HG03103 (cell line): ENCODE data around the gene PCDHGA6.
"Not testable (repeated sequence)": the region's sequence is repeated elsewhere in the genome, so short reads cannot be mapped to it uniquely, and the experiment has no call there.

ENCODE experiments used
- ATAC-seq: cut with Tn5 transposase; IDR thresholded peaks from one replicate; pipeline ENCODE4 v1.9.1; 2021; ENCODE audit warnings: low read depth; ENCODE audit not compliant: unreplicated experiment

The PCDHGA6 gene

DNA sequence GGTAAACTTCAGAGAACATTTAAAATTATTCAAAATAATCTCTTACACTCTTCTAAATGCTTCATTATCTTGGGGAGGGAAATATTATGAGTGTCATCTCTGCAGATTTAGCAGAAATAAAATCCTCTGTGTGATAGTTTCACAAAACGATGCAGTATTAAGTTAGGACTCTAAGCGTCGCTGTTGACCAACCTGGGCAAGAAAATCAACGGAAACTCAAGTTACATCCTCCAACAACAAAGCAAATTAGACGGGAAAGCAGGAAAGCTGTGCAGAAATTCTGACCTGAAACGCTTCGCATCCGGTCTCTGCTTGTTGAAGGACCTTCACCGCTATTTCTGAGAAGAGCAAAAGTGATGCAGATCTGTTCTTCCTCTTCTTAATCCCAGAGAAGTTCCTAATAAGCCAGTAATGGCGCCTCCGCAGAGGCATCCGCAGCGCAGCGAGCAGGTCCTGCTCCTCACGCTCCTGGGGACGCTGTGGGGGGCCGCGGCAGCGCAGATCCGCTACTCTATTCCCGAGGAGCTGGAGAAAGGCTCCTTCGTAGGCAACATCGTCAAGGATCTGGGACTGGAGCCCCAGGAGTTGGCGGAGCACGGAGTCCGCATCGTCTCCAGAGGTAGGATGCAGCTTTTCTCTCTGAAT, at the start of gene PCDHGA6:
Gene PCDHGA6 (plus strand): TSS at position 219 of the 645 bp plus-strand sequence. CDS start 193 bp downstream, at position 412.
- ATAC-seq: no peak

DNA sequence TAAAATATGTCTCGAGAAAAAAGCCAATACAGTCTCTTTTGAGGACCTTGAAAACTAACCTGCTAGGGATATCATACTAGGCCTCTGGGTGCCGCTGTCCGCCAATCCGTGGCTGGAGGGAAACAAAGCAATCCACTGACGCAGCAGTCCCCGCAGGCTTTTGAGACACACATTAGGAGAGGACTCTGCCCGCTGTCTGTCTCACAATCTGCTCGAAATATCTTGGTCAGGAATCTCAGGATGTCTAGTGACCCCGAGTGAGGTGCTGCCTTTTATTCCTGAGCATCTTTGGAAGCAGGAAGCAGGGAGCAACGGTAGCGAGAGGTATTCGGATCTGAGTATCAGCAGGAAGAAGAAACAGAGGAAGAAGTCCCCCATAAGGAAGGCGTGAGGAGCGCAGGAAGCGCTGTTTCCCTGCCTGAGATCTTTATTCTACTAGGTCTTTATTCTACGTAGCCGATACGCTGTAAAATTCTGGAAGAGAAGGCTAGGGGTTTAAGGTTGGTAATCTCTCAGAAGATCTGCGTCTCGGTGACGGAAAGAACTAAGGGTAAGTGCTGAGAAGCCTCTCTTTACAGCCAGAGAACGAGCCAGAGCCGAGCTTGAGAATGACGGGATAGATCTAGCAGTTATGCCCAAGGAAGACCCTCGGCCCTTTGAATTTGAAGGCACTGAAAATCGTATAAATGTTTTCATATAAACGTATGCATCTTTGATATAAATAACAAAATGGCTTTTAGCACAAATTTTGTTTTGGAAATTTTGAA, 47.4 kb upstream of the PCDHGA6 start:
- ATAC-seq: peak; percentile 89

DNA sequence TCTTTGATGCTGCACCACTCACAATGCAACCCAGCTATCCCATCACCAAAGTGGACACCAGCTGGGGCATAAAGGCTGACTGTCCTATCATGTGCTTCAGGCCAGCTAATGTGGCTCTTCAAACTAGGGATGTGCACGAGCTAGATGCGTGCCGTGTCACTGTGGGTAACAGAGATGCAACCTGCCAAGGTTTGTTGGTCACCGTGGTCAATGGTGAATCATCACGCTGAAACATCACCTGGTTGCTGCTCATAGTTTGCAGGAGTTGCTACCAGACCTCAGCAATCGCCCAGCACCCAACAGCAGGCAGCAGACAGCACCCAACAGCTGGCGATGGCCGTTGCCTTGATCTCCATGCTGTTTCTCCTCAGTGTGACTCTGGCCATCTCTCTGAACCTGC, 45.5 kb upstream of the PCDHGA6 start:
- no peak for ATAC-seq

DNA sequence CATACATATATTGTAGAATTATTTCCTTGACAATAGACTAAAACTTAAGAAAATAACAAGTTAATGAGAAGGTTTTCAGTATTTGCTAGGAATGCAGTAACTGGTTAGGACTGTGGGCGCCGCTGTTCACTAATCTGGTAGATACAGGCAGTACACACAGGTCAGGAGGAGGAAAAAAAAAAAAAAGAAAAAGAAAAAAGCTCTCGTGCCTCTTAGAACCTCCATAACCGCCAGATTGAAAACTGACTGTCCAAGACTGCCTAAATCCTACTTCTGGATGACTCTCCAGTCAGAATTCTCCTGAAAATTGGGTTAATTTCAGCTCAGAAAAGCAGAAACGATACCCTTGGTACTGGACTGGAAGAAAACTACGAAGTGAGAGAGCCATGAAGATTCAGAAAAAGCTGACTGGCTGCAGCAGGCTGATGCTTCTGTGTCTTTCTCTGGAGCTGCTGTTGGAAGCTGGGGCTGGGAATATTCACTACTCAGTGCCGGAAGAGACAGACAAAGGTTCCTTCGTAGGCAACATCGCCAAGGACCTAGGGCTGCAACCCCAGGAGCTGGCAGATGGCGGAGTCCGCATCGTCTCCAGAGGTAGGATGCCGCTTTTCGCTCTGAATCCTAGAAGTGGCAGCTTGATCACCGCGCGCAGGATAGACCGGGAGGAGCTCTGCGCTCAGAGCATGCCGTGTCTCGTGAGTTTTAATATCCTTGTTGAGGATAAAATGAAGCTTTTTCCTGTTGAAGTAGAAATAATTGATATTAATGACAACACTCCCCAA, 43.2 kb upstream of the PCDHGA6 start, which contains the start of gene PCDHGA1:
Gene PCDHGA1 (plus strand): TSS at position 216 of the 782 bp plus-strand sequence.
- no peak for ATAC-seq

DNA sequence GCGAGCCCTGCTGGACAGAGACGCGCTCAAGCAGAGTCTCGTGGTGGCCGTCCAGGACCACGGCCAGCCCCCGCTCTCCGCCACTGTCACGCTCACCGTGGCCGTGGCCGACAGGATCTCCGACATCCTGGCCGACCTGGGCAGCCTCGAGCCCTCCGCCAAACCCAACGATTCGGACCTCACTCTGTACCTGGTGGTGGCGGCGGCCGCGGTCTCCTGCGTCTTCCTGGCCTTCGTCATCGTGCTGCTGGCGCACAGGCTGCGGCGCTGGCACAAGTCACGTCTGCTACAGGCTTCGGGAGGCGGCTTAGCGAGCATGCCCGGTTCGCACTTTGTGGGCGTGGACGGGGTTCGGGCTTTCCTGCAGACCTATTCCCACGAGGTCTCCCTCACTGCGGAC, 41.1 kb upstream of the PCDHGA6 start:
- ATAC-seq: not testable (repeated sequence)

DNA sequence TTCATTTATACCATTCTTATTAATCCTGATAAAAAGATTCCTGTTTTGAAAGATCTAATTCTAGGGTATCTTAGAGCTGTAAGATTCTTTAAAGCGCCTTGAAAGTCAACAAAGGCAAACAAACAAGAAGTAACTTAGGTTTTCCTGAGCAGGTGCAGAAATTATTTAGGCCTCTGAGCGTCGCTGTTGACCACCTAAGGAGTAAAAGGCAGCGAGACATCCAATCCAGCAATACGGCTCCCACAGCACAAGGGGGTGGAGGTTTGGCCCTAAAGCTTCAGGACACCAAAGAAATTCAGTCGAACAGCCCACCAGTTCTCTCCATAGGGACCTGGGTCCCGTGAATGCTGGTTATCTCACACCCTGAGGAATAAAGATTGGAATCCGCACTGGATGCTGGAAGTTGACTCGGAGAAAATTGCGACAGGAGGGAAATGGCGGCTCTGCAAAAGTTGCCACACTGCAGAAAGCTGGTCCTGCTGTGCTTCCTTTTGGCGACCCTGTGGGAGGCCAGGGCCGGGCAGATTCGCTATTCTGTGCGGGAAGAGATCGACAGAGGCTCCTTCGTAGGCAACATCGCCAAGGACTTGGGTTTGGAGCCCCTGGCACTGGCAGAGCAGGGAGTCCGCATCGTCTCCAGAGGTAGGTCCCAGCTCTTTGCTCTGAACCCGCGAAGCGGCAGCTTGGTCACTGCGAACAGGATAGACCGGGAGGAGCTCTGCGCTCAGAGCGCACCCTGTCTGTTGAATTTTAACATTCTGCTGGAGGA, 35.0 kb upstream of the PCDHGA6 start, which contains the start of gene PCDHGA2:
Gene PCDHGA2 (plus strand): TSS at position 223 of the 769 bp plus-strand sequence.
- no peak for ATAC-seq

DNA sequence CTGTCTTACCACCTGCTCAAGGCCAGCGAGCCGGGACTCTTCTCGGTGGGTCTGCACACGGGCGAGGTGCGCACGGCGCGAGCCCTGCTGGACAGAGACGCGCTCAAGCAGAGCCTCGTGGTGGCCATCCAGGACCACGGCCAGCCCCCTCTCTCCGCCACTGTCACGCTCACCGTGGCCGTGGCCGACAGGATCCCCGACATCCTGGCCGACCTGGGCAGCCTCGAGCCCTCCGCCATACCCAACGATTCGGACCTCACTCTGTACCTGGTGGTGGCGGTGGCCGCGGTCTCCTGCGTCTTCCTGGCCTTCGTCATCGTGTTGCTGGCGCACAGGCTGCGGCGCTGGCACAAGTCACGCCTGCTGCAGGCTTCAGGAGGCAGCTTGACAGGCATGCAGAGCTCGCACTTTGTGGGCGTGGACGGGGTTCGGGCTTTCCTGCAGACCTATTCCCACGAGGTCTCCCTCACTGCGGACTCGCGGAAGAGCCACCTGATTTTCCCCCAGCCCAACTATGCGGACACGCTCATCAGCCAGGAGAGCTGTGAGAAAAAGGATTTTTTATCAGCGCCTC, 32.8 kb upstream of the PCDHGA6 start:
- not testable (repeated sequence) for ATAC-seq

DNA sequence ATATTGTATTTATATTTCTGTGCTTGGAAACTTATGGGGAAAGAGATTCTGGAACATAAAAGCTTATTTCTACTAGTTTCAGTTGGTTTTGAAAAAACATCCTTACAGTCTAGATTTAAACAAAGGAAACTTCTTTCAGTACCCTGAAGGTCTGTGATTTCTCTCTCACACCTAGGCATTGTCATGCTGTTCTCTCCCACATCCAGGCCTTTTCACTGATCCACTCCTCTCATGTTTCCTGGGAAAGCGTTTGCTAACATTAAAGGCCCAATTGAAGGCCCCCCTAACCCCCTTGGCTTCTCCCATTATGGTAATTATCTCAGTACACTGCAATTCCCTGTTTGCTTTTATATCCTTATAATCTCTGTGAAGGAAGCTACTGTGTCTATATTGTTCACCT, 30.9 kb upstream of the PCDHGA6 start:
- no peak for ATAC-seq

DNA sequence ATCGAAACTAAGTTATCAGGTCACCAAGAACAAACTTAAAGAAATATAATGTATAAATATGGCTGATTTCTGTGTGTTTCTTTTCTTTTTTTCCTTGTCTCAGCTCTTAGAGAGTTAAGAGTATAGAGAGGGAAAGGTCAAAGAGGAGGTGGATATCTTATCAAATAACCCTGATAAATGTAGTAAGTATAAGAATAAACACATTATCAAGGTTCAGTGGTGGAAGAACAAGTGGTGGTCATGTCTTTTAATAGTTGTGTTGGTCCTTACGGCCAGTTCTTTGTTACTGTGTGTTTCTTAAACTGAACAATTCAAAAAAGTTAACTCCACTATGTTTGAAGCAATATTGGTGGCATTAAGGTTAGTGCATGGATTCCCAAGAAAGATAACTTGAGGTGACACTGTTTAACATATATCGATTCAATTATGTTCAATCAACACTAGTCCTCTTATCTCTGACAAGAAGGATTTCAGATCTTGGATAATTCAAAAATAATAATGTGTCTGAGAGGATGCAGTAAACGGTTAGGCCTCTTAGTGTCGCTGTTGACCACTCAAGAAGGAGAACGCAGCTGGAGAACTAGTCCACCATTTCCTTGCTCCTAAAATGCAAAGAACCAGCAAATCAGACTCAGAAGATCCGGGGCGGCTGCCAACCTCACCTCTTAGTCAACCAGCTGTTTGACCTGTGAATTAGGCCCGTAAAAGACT, 30.3 kb upstream of the PCDHGA6 start, which contains the start of gene PCDHGA3:
Gene PCDHGA3 (plus strand): TSS at position 588 of the 711 bp plus-strand sequence. CDS start 205 bp downstream, outside the sequence.
- ATAC-seq: no peak

DNA sequence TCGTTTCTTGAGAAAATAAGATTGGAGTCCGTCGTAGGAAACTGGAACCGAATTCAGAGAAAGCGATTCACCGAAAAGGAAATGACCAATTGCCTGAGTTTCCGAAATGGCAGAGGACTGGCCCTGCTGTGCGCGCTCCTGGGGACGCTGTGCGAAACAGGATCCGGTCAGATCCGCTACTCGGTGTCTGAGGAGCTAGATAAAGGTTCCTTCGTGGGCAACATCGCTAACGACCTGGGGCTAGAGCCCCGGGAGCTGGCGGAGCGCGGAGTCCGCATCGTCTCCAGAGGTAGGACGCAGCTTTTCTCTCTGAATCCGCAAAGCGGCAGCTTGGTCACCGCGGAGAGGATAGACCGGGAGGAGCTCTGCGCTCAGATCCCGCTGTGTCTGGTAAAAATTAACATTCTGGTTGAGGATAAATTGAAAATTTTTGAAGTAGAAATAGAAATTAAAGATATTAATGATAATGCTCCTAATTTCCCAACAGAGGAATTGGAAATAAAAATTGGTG, 29.7 kb upstream of the PCDHGA6 start:
- ATAC-seq: no peak

DNA sequence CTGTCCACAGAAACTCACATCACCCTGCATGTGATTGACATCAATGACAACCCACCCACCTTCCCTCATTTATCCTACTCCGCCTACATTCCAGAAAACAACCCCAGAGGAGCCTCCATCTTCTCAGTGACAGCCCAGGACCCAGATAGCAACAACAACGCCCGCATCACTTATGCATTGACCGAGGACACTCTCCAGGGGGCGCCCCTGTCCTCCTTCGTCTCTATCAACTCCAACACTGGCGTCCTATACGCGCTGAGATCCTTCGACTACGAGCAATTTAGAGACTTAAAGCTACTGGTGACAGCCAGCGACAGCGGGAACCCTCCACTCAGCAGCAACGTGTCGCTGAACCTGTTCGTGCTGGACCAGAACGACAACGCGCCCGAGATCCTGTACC, 28.4 kb upstream of the PCDHGA6 start:
- ATAC-seq: no peak

DNA sequence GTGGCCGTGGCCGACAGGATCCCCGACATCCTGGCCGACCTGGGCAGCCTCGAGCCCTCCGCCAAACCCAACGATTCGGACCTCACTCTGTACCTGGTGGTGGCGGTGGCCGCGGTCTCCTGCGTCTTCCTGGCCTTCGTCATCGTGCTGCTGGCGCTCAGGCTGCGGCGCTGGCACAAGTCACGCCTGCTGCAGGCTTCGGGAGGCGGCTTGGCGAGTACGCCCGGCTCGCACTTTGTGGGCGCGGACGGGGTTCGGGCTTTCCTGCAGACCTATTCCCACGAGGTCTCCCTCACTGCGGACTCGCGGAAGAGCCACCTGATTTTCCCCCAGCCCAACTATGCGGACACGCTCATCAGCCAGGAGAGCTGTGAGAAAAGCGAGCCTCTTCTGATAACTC, 27.7 kb upstream of the PCDHGA6 start:
- ATAC-seq: not testable (repeated sequence)

DNA sequence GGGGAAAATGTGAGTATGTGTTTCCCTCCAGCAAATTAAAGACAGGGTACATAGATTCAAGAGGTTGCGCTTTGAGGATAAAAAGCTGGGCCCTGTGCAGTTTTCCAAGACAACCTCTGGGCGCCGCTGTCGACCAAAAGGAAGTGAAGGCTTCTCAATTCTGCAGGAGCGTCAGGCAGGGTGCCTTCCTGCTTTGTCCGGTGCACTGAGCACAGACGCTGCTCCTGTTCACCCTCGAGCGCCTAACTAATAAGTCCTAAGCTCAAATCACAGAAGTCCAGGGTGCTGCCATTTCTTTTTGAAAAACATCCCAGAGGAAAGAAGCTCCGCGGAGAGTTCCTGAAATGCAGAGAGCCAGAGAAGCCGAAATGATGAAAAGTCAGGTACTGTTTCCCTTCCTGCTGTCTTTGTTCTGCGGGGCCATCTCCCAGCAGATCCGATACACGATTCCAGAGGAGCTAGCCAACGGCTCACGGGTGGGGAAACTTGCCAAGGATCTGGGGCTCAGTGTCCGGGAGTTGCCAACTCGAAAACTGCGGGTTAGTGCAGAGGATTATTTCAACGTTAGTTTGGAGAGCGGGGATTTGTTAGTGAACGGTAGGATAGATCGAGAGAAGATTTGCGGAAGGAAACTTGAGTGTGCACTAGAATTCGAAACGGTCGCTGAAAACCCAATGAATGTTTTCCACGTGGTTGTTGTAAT, 23.6 kb upstream of the PCDHGA6 start, which contains the start of gene PCDHGB1:
Gene PCDHGB1 (plus strand): TSS at position 183 of the 703 bp plus-strand sequence. CDS start 162 bp downstream, at position 345.
- no peak for ATAC-seq

DNA sequence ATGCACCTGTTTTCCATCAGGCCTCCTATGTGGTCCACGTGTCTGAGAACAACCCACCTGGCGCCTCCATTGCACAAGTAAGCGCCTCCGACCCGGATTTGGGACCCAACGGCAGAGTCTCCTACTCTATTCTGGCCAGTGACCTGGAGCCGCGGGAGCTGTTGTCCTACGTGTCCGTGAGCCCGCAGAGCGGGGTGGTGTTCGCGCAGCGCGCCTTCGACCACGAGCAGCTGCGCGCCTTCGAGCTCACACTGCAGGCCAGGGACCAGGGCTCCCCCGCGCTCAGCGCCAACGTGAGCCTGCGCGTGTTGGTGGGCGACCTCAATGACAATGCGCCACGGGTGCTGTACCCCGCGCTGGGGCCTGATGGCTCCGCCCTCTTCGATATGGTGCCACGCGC, 22.1 kb upstream of the PCDHGA6 start:
- no peak for ATAC-seq

DNA sequence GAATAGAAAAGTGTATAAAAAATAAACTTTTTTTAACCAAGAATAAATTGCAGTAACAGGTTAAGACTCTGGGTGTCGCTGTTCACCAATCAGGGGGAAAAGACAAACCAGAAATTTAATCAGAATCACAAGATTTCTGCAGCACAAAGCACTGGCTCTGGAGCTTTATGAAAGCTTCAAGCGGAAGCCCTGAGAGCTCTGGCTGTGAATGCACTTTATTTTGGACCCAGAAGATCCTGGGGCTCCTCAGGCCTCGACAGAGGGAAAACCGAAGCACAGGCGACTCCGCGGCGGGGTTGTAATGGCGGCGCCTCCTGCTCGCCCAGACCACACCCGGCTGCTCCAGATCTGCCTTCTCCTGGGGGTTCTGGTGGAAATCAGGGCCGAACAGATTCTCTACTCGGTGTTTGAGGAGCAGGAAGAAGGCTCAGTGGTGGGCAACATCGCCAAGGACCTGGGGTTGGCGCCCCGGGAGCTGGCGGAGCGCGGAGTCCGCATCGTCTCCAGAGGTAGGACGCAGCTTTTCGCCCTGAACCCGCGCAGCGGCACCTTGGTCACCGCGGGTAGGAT, 18.7 kb upstream of the PCDHGA6 start, which contains the start of gene PCDHGA4:
Gene PCDHGA4 (plus strand): TSS at position 122 of the 570 bp plus-strand sequence. CDS start 87 bp downstream, at position 209.
- ATAC-seq: no peak

DNA sequence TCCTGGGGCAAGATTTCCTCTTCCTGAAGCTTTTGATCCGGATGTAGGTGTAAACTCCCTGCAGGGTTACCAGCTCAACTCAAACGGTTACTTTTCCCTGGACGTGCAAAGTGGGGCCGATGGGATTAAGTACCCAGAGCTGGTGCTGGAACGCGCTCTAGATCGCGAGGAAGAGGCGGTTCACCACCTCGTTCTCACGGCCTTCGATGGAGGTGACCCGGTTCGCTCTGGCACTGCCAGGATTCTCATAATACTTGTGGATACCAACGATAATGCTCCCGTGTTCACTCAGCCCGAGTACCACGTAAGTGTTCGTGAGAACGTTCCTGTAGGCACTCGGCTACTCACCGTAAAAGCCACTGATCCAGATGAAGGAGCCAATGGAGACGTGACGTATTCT, 18.1 kb upstream of the PCDHGA6 start:
- ATAC-seq: no peak

DNA sequence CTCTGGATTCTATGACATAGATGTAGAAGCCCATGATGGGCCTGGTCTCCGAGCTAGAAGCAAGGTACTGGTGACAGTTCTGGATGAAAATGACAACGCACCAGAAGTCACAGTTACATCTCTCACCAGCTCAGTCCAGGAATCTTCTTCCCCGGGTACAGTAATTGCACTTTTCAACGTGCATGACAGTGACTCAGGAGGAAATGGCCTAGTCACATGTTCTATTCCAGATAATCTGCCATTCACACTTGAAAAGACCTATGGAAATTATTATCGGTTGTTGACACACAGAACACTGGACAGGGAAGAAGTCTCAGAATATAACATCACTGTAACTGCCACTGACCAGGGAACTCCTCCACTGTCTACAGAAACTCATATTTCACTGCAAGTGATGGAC, 17.6 kb upstream of the PCDHGA6 start:
- no peak for ATAC-seq

DNA sequence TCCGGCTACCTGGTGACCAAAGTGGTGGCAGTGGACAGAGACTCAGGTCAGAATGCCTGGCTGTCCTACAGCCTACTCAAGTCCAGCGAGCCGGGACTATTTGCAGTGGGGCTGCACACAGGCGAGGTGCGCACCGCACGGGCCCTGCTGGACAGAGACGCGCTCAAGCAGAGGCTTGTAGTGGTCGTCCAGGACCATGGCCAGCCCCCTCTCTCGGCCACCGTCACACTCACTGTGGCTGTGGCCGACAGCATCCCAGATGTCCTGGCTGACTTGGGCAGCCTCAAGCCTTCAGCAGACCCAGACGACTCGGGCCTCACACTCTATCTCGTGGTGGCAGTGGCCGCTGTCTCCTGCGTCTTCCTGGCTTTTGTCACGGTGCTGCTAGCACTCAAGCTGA, 16.7 kb upstream of the PCDHGA6 start:
- no peak for ATAC-seq
